ENCODE results near the gene SLC7A14. TPM values are rescaled to one million over a fixed set of nuclear protein-coding genes. Genes with fewer than 3 reads are reported as not detected.

The SLC7A14 gene
- under 1 TPM in 3 of 4 donors, not detected in 1; under 0.01 to 0.06 (median under 0.01) TPM for total RNA-seq

DNA sequence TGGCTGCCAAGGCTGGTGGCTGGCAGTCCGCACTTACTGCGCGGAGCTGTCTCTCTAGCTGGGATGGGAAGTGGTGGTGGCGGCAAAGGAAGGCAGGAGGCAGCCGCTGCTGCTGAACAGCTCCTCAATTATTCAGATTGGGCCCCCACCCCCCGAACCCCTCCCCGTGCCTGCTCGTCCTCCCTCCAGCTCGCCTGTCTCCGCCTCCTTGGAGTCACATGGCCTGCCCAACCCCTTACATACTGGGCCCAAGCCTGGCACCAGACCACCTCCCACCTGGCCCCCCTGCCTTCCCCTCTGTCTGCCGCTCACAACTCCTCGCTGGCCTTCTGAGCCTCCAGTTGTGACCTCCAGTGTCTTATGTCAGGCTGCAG, at the start of gene SLC7A14:
Gene SLC7A14, minus strand, starts transcription at position 139 of the 374 bp plus-strand sequence. CDS start 59,139 bp downstream, outside the sequence.
- DNase-seq (ENCODE audit: low spot score): no peak
- TF ChIP-seq, protein P1, sequence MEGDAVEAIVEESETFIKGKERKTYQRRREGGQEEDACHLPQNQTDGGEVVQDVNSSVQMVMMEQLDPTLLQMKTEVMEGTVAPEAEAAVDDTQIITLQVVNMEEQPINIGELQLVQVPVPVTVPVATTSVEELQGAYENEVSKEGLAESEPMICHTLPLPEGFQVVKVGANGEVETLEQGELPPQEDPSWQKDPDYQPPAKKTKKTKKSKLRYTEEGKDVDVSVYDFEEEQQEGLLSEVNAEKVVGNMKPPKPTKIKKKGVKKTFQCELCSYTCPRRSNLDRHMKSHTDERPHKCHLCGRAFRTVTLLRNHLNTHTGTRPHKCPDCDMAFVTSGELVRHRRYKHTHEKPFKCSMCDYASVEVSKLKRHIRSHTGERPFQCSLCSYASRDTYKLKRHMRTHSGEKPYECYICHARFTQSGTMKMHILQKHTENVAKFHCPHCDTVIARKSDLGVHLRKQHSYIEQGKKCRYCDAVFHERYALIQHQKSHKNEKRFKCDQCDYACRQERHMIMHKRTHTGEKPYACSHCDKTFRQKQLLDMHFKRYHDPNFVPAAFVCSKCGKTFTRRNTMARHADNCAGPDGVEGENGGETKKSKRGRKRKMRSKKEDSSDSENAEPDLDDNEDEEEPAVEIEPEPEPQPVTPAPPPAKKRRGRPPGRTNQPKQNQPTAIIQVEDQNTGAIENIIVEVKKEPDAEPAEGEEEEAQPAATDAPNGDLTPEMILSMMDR (IDR thresholded peaks at IDR 0.05): no peak
- no peak for ATAC-seq (ENCODE audit: low FRiP score)

DNA sequence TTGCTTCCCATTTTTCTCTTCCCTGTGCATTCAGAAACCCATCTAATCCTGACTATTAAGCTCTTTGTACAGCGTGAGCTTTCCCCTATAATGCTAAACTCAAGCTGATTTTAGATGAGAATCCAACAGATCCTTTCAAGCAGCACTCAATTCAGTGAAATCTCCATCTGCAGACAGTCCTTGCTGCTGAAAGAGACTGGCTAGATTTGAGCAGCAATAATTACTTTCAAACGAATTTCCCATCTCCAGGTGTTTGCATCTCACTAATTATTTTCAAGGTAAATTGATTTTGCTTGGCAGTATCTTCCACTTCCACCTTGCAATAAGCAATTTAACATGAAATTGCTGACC, 49.5 kb upstream of the SLC7A14 start:
- ATAC-seq (ENCODE audit: low FRiP score) (no peak), DNase-seq (ENCODE audit: low spot score) (no peak)
- TF ChIP-seq, protein P1 (IDR thresholded peaks at IDR 0.05): no peak

DNA sequence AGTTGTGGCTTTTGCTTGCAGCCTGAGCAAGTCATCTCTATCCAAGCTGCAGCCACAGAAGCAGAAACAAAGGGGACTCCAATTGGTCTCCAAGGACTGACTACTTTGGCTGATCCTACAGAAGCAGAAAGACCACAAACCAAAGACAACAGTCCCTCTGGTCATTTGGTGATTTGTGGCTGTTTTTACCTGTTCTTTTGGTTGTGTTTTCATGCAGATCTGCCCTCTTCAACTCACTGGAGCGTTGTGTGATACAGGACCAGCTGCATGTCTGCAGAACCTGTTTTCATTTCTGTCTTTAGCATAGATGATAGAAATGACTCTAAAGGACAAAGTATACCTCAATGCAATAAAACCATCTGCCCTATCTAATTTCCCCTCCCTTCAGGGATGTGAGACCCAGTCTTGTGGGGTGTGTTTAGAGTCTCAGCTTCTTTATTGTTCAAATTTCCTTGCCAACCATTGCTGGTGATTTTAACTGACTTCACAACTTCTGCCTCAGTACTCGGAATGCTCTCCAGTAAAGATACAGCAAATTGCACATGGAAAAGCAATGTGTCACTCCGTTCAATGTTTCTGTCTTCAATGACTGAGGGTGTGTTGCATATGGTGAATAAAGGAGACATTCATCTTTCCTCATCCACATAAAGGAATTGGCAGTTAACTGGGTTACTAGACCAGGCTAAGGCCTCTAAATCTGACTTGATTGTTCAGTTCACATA, 48.9 kb upstream of the SLC7A14 start:
- no peak for DNase-seq (ENCODE audit: low spot score)
- ATAC-seq (ENCODE audit: low FRiP score): no peak
- TF ChIP-seq, protein P1 (IDR thresholded peaks at IDR 0.05): no peak

DNA sequence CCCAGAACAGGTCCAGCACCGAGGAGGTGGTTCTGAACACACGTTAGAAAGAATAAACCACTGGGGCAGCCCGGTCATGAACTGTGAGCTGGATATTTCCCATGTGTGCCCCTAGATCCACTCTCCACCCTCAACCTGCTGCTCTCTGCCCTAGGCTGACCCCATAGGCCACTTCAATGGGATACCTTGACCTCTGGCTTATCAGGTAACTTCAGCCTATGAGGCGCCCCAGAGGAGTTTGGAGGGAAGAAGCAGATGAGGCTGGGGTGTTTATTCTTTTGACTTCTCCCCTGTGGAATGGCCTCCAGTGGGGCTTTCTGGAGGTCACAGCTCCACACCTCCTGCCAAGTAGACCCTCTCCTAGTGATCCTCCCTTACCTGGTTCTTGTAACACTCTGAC, 47.7 kb upstream of the SLC7A14 start:
- DNase-seq (ENCODE audit: low spot score) (no peak), ATAC-seq (ENCODE audit: low FRiP score) (no peak)
- TF ChIP-seq, protein P1 (IDR thresholded peaks at IDR 0.05): no peak

DNA sequence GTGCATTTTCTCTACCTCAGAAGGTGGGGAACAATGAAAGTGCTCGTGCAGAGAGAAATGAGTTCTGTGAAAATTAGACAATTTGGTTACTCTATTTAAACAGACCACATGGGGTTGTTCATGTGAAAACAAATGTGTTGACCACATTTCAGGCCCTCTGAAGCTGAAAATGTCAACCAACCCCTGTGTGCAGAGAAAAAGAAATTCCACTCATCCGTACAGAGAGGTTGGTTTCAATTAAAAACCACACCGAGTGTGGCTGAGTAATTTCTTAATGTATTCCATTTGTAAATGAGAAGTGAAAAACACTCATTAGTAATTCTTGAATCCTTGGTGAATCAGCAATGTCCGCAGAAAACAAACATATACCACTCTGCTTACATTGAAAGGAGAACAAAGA, 46.9 kb upstream of the SLC7A14 start:
- DNase-seq (ENCODE audit: low spot score) (no peak), ATAC-seq (ENCODE audit: low FRiP score) (no peak)
- TF ChIP-seq, protein P1 (IDR thresholded peaks at IDR 0.05): no peak

DNA sequence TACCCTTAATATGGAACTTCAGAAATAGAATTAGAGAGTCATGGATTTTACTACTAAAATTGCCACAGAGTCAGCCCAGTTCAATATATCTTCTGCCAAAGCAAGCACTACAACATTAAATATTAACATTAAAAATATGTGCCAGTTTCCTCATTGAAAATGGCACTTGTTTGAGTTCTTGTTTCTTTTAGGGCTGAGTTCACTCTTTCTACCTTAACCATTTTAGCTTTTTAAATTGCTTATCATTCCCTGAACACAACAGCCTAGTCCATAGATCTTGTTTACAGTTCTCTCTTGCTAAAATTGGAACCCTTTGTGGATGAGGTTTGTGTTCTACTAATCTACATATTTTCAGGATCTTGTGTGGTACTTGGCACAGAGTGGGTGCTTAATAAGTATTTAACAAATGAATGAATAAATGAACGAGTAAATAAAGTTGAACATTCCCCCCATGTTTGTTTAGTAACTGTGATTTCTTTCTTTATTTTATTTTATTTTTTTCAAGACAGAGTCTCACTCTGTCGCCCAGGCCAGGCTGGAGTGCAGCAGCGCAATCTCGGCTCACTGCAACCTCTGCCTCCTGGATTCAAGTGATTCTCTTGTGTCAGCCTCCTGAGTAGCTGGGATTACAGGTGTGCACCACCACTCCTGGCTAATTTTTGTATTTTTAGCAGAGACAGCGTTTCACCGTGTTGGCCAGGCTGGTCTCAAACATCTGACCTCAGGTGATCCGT, 46.0 kb upstream of the SLC7A14 start:
- DNase-seq (ENCODE audit: low spot score): no peak
- ATAC-seq (ENCODE audit: low FRiP score): no peak
- TF ChIP-seq, protein P1 (IDR thresholded peaks at IDR 0.05): no peak

DNA sequence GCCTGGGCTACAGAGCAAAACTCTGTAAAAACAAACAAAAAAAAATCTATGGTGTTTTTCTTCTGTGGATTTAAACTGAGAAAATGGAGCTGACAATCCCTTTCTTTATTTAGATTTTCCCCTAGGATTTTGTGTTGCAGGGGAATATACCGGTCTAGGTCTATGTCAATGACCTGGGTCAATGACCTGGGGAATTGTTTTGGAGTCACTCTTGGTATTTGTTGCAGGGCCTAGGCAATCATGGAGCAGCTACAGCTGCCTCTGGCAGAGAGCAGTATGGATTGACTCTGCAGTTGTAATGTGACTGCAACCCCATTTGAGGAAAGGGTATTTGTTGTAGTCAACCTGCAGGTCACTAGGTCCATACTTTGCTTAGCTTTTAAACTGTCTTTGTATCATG, 37.6 kb upstream of the SLC7A14 start:
- TF ChIP-seq, protein P1 (IDR thresholded peaks at IDR 0.05): no peak
- ATAC-seq (ENCODE audit: low FRiP score) (no peak), DNase-seq (ENCODE audit: low spot score) (no peak)
